Gastrocnemius medialis (tissue), 4 donors: Measurements from ENCODE around the gene SEC14L3.

Experiments used
- CTCF ChIP-seq, 5 experiments: fragments of 450-650 bp in 3 of 5; fragments of 200-600 bp in 2 of 5; sonication (generic) in 2 of 5; IDR thresholded peaks in 4 of 5; conservative IDR thresholded peaks in 1 of 5; 1 replicate in 4 of 5; 2 replicates in 1 of 5; pipeline ENCODE4 v1.5.1; 2016 to 2019; ENCODE audit warnings: antibody characterized with exemption in 5 of 5, mild to moderate bottlenecking in 3 of 5, moderate library complexity in 3 of 5
- POLR2A ChIP-seq, 2 donors: fragments of 450-650 bp; IDR thresholded peaks; one replicate each; pipeline ENCODE4 v1.6.1; 2017; ENCODE audit warnings: antibody characterized with exemption in 2 of 2, mild to moderate bottlenecking in 2 of 2, moderate library complexity in 2 of 2

- TF ChIP-seq CTCF (IDR thresholded peaks at IDR 0.05 in 4 of 5, conservative IDR thresholded peaks at IDR 0.05 in 1 of 5) (no peak), POLR2A (IDR thresholded peaks at IDR 0.05) (no peak)
Measured at GRCh38 chr22:30469165-30469564, 2.7 kb downstream of the SEC14L3 start.
